A549 (cell line): ENCODE data around the gene STK11IP. TPM values are rescaled to one million over a fixed set of nuclear protein-coding genes. Genes with fewer than 3 reads are reported as not detected.

ENCODE experiments used
- ATAC-seq, 2 experiments: fragments of 200-7000 bp in 1 of 2; fragments of >200 bp in 1 of 2; cut with Nextera tagmentation in 1 of 2; cut with Tn5 transposase in 1 of 2; 3 replicates each; pipeline versions ENCODE4 v1.8.0 to v1.9.1; 2018 to 2020; ENCODE audit warnings: mild to moderate bottlenecking in 1 of 2, moderate library complexity in 1 of 2
- CTCF ChIA-PET: fragments of 300-600 bp; sonication (Branson Sonifier 250); formaldehyde crosslinking; extraction: SDS; loops from one replicate; lab custom pipeline; 2021; ENCODE audit warnings: antibody characterized with exemption, inconsistent platforms; lab: Yijun Ruan, JAX
- POLR2A ChIA-PET: fragments of 350-600 bp; formaldehyde crosslinking; extraction: SDS; loops from one replicate; lab custom pipeline; 2021; ENCODE audit warnings: antibody characterized with exemption, inconsistent platforms; lab: Yijun Ruan, JAX
- DNase-seq, 2 experiments: peaks; one replicate each; pipeline versions ENCODE4 v3.0.0 to v3.0.0-alpha.2; 2011 to 2016; ENCODE audit warnings: low read depth in 1 of 2, low spot score in 1 of 2
- FAIRE-seq: peaks from 2 replicates; lab custom pipeline; 2011; peaks lifted over from hg19 to GRCh38; lab: Jason Lieb, UNC
- H3K27ac ChIP-seq, 2 experiments: fragments of >200 bp; sonication (Bioruptor Twin); formaldehyde crosslinking; 3 replicates each; pipeline ENCODE4 v1.5.1; 2016 to 2017
- H3K4me1 ChIP-seq: fragments of >200 bp; sonication (Bioruptor Twin); formaldehyde crosslinking; 3 replicates; pipeline ENCODE4 v1.6.1; 2016
- H3K4me2 ChIP-seq: fragments of >200 bp; sonication (Bioruptor Twin); formaldehyde crosslinking; 3 replicates; pipeline ENCODE4 v1.6.1; 2016
- H3K4me3 ChIP-seq: fragments of >200 bp; sonication (Bioruptor Twin); formaldehyde crosslinking; 3 replicates; pipeline ENCODE4 v1.5.1; 2016
- H3K9me3 ChIP-seq: fragments of >200 bp; sonication (Bioruptor Twin); formaldehyde crosslinking; 3 replicates; pipeline ENCODE4 v1.6.1; 2016
- ATOH8 ChIP-seq: fragments of 250-450 bp; sonication (Bioruptor Pico); IDR thresholded peaks from 2 replicates; pipeline ENCODE4 v1.5.0; 2020; ENCODE audit warnings: low read depth, mild to moderate bottlenecking, moderate library complexity
- CBX2 ChIP-seq: fragments of 200-600 bp; sonication (generic); IDR thresholded peaks from 2 replicates; pipeline ENCODE4 v1.6.1; 2016; ENCODE audit warnings: low read depth, mild to moderate bottlenecking, borderline replicate concordance
- CEBPB ChIP-seq, 2 experiments: fragments of >200 bp in 1 of 2; sonication (Bioruptor Twin) in 1 of 2; formaldehyde crosslinking in 1 of 2; IDR thresholded peaks; 2 replicates each; pipeline ENCODE4 v1.6.1; 2012 to 2016
- CHD4 ChIP-seq: fragments of 200-600 bp; sonication (generic); IDR thresholded peaks from 2 replicates; pipeline ENCODE4 v1.6.1; 2016; ENCODE audit warnings: antibody characterized with exemption, mild to moderate bottlenecking, borderline replicate concordance
- ELK1 ChIP-seq: fragments of 150-350 bp; IDR thresholded peaks from 2 replicates; pipeline ENCODE4 v1.6.1; 2014; ENCODE audit warnings: low read depth, mild to moderate bottlenecking, low read length
- FOXS1 ChIP-seq: fragments of 250-450 bp; sonication (Bioruptor Pico); IDR thresholded peaks from 2 replicates; pipeline ENCODE4 v1.5.0; 2020; ENCODE audit warnings: mild to moderate bottlenecking, moderate library complexity
- GATA3 ChIP-seq: IDR thresholded peaks from 2 replicates; pipeline ENCODE4 v1.6.1; 2012; ENCODE audit warnings: borderline replicate concordance
- HMGXB4 ChIP-seq: fragments of 250-450 bp; sonication (Bioruptor Pico); IDR thresholded peaks from 2 replicates; pipeline ENCODE4 v1.5.0; 2021; ENCODE audit warnings: mild to moderate bottlenecking, moderate library complexity, borderline replicate concordance
- HOXA7 ChIP-seq: fragments of 250-450 bp; sonication (Bioruptor Pico); IDR thresholded peaks from 2 replicates; pipeline ENCODE4 v1.5.0; 2020; ENCODE audit warnings: mild to moderate bottlenecking, moderate library complexity
- HOXB13 ChIP-seq: fragments of 250-450 bp; sonication (Bioruptor Pico); IDR thresholded peaks from 2 replicates; pipeline ENCODE4 v1.5.0; 2020; ENCODE audit warnings: low read depth, mild to moderate bottlenecking, moderate library complexity
- HOXB5 ChIP-seq: fragments of 250-450 bp; sonication (Bioruptor Pico); IDR thresholded peaks from 2 replicates; pipeline ENCODE4 v1.5.0; 2020; ENCODE audit warnings: mild to moderate bottlenecking, moderate library complexity
- JUN ChIP-seq, 2 experiments: fragments of >200 bp; sonication (Bioruptor Twin); formaldehyde crosslinking; IDR thresholded peaks; 2 replicates in 1 of 2; 3 replicates in 1 of 2; pipeline ENCODE4 v1.6.1; 2016 to 2017
- JUNB ChIP-seq: fragments of >200 bp; sonication (Bioruptor Twin); formaldehyde crosslinking; IDR thresholded peaks from 2 replicates; pipeline ENCODE4 v1.6.1; 2016
- MAFK ChIP-seq: fragments of 450-650 bp; IDR thresholded peaks from 2 replicates; pipeline ENCODE4 v1.6.1; 2014; ENCODE audit not compliant: partially characterized antibody
- MAX ChIP-seq: IDR thresholded peaks from 2 replicates; pipeline ENCODE4 v1.6.1; 2012
- MYC ChIP-seq: IDR thresholded peaks from 2 replicates; pipeline ENCODE4 v1.6.1; 2012; ENCODE audit warnings: mild to moderate bottlenecking, inconsistent platforms, low read length, improper control_type of control experiment, borderline replicate concordance
- RAD21 ChIP-seq, 2 experiments: fragments of >200 bp in 1 of 2; sonication (Bioruptor Twin) in 1 of 2; formaldehyde crosslinking in 1 of 2; IDR thresholded peaks in 1 of 2; conservative IDR thresholded peaks in 1 of 2; 2 replicates in 1 of 2; 3 replicates in 1 of 2; pipeline ENCODE4 v1.6.1; 2012 to 2018; ENCODE audit warnings: inconsistent platforms in 1 of 2
- RNF2 ChIP-seq: fragments of 200-600 bp; sonication (generic); IDR thresholded peaks from 2 replicates; pipeline ENCODE4 v1.6.1; 2016; ENCODE audit warnings: low read depth, mild to moderate bottlenecking, antibody characterized with exemption, moderate library complexity, borderline replicate concordance
- SMC3 ChIP-seq: fragments of >200 bp; sonication (Bioruptor Twin); formaldehyde crosslinking; IDR thresholded peaks from 3 replicates; pipeline ENCODE4 v1.6.1; 2018; ENCODE audit warnings: inconsistent platforms
- ZC3H11A ChIP-seq: fragments of 450-650 bp; IDR thresholded peaks from 2 replicates; pipeline ENCODE4 v1.6.1; 2014; ENCODE audit warnings: antibody characterized with exemption, mild to moderate bottlenecking
- ZFP36 ChIP-seq: fragments of 450-650 bp; IDR thresholded peaks from 2 replicates; pipeline ENCODE4 v1.6.1; 2014; ENCODE audit warnings: borderline replicate concordance; ENCODE audit not compliant: partially characterized antibody
- WGBS: methylation state at CpG from one replicate; pipeline ENCODE4 v1.1.6; 2017; ENCODE audit errors: missing lambda C conversion rate; 5-methylcytosine and 5-hydroxymethylcytosine counted together
- polyA plus RNA-seq, 4 experiments: library from polyadenylated mRNA; depleted of rRNA in 3 of 4; stranded (reverse); fragments of >200 nt; fragmentation: RNase III in 1 of 4; extraction: RNeasy Plus Mini Kit Qiagen cat#74134 plus additional on column Dnase treatment in 1 of 4; gene quantifications; 2 replicates in 3 of 4; 3 replicates in 1 of 4; pipeline ENCODE4 v1.2.3, GENCODE V29; 2011 to 2017

Gene STK11IP
- polyA plus RNA-seq, 2 of the 4 experiments (the other 2 are of a cell fraction): 13.3 to 18.8 TPM

GRCh38 chr2:219637842-219638185 is 40.2 kb downstream of the STK11IP start:
- FAIRE-seq (no peak), ATAC-seq (no peak), DNase-seq (no peak)
- Histone ChIP-seq H3K4me2 (no peak overlapping the region), H3K9me3 (no peaks in the 10 kb centered on the region), H3K4me3 (no peak overlapping the region), H3K27ac (no peak overlapping the region), H3K4me1 (0 out of 3 replicates have a peak, but pooled peaks cover 3% of the 10 kb centered on the region)
- no peak for TF ChIP-seq MAX
- no peak for TF ChIP-seq CEBPB (IDR thresholded peaks at IDR 0.05)
- TF ChIP-seq RAD21 (conservative IDR thresholded peaks at IDR 0.05 in 1 of 2, IDR thresholded peaks at IDR 0.05 in 1 of 2): no peak
- no peak for TF ChIP-seq HOXB13 (CRISPR knock-in tag)
- TF ChIP-seq GATA3: no peak
- TF ChIP-seq ZC3H11A: no peak
- no peak for TF ChIP-seq HOXB5 (CRISPR knock-in tag)
- no peak for TF ChIP-seq RNF2
- no peak for TF ChIP-seq MAFK
- no peak for TF ChIP-seq CBX2
- ChIA-PET POLR2A (no interaction called here), CTCF (interaction anchor here (0.9 to 1.5 kb wide), 3 partner anchors 77 to 96 kb away, joined by 3 to 4 read pairs (median 3); no protein-coding TSS in a partner anchor)
- WGBS: 78% methylated on average over 8 of the region's 9 CpGs

- DNase-seq (no peak), ATAC-seq (peak; percentile 21 to 27; a peak in 2 of 6 replicates)
- CTCF ChIA-PET: interaction anchor here (0.9 to 1.5 kb wide), 3 partner anchors 77 to 109 kb away, joined by 3 to 4 read pairs (median 4); no protein-coding TSS in a partner anchor
- POLR2A ChIA-PET: no interaction called here
- Histone ChIP-seq H3K4me2 (no peak overlapping the region), H3K9me3 (no peaks in the 10 kb centered on the region), H3K27ac (no peak overlapping the region)
- TF ChIP-seq ELK1: no peak
- TF ChIP-seq RNF2: no peak
- TF ChIP-seq ZFP36: no peak
- no peak for TF ChIP-seq HOXA7 (CRISPR knock-in tag)
- TF ChIP-seq SMC3: no peak
- TF ChIP-seq FOXS1 (CRISPR knock-in tag): no peak
- TF ChIP-seq JUN (IDR thresholded peaks at IDR 0.05): no peak
- no peak for TF ChIP-seq JUNB
- TF ChIP-seq MYC: no peak
- no peak for TF ChIP-seq ATOH8 (CRISPR knock-in tag)
- no peak for TF ChIP-seq HOXB5 (CRISPR knock-in tag)
- TF ChIP-seq CHD4: no peak
- no peak for TF ChIP-seq HMGXB4
- TF ChIP-seq, all 56 proteins: peak for 0
- FAIRE-seq: no peak
- Histone ChIP-seq H3K4me1 (0 out of 3 replicates have a peak, but pooled peaks cover 3% of the 10 kb centered on the region), H3K4me3 (no peak overlapping the region)
- WGBS: 81% methylated on average over 17 of the region's 17 CpGs
Measured at GRCh38 chr2:219638217-219638947, 40.7 kb downstream of the STK11IP start.
